SK-N-SH treated with all-trans-retinoic acid at 6 μM for 48 hours (cell line): ENCODE results near the gene CNGB1.
"Not testable (repeated sequence)": the region's sequence is repeated elsewhere in the genome, so short reads cannot be mapped to it uniquely, and the experiment has no call there.

Experiments used
- ATAC-seq: fragments of 200-7000 bp; cut with Tn5 transposase; 3 replicates; pipeline ENCODE4 v1.9.1; 2020; ENCODE audit warnings: mild to moderate bottlenecking, moderate library complexity
- ARNTL ChIP-seq: fragments of 450-650 bp; formaldehyde crosslinking; IDR thresholded peaks from 2 replicates; pipeline ENCODE4 v1.5.0; 2020; ENCODE audit warnings: low read depth, mild to moderate bottlenecking, moderate library complexity, borderline replicate concordance
- CSDC2 ChIP-seq: fragments of 250-450 bp; sonication (Bioruptor Pico); IDR thresholded peaks from 2 replicates; pipeline ENCODE4 v1.5.0; 2020; ENCODE audit warnings: mild to moderate bottlenecking, moderate library complexity
- CSRNP3 ChIP-seq: fragments of 250-450 bp; sonication (Bioruptor Pico); IDR thresholded peaks from 2 replicates; pipeline ENCODE4 v1.5.1; 2021; ENCODE audit warnings: mild to moderate bottlenecking, moderate library complexity
- ESRRG ChIP-seq: fragments of 250-450 bp; sonication (Bioruptor Pico); IDR thresholded peaks from 2 replicates; pipeline ENCODE4 v1.6.1; 2021; ENCODE audit warnings: mild to moderate bottlenecking
- ISL1 ChIP-seq: fragments of 250-450 bp; sonication (Bioruptor Pico); IDR thresholded peaks from 2 replicates; pipeline ENCODE4 v2.1.2; 2022; ENCODE audit warnings: mild to moderate bottlenecking, moderate library complexity
- OSR1 ChIP-seq: fragments of 250-450 bp; sonication (Bioruptor Pico); IDR thresholded peaks from 2 replicates; pipeline ENCODE4 v1.8.0; 2022; ENCODE audit warnings: moderate library complexity, mild to moderate bottlenecking, inconsistent platforms
- PPARA ChIP-seq: fragments of 250-450 bp; sonication (Bioruptor Pico); IDR thresholded peaks from 2 replicates; pipeline ENCODE4 v1.5.0; 2020; ENCODE audit warnings: mild to moderate bottlenecking, borderline replicate concordance
- RARB ChIP-seq: fragments of 250-450 bp; sonication (Bioruptor Pico); IDR thresholded peaks from 2 replicates; pipeline ENCODE4 v1.8.0; 2021; ENCODE audit warnings: mild to moderate bottlenecking, moderate library complexity
- SNAI2 ChIP-seq: fragments of 250-450 bp; sonication (Bioruptor Pico); IDR thresholded peaks from 2 replicates; pipeline ENCODE4 v1.5.0; 2020; ENCODE audit warnings: mild to moderate bottlenecking, moderate library complexity
- TCF4 ChIP-seq: fragments of 250-450 bp; sonication (Bioruptor Pico); IDR thresholded peaks from 2 replicates; pipeline ENCODE4 v1.8.0; 2021; ENCODE audit warnings: mild to moderate bottlenecking, moderate library complexity, borderline replicate concordance
- TOX ChIP-seq: fragments of 250-450 bp; sonication (Bioruptor Pico); IDR thresholded peaks from 2 replicates; pipeline ENCODE4 v1.8.0; 2021; ENCODE audit warnings: mild to moderate bottlenecking, moderate library complexity, borderline replicate concordance
- TSHZ2 ChIP-seq: fragments of 250-450 bp; sonication (Bioruptor Pico); IDR thresholded peaks from 2 replicates; pipeline ENCODE4 v1.5.0; 2020; ENCODE audit warnings: mild to moderate bottlenecking, moderate library complexity
- ZFP30 ChIP-seq: fragments of 450-650 bp; formaldehyde crosslinking; IDR thresholded peaks from 2 replicates; pipeline ENCODE4 v1.5.0; 2022; ENCODE audit warnings: mild to moderate bottlenecking, moderate library complexity
- ZNF70 ChIP-seq: fragments of 450-650 bp; formaldehyde crosslinking; IDR thresholded peaks from 2 replicates; pipeline ENCODE4 v1.5.0; 2020; ENCODE audit warnings: mild to moderate bottlenecking, moderate library complexity
- TF ChIP-seq, protein P1 (sequence below): fragments of 250-450 bp; sonication (Bioruptor Pico); IDR thresholded peaks from 2 replicates; pipeline ENCODE4 v1.5.1; 2020; ENCODE audit warnings: low read depth, mild to moderate bottlenecking, moderate library complexity
- TF ChIP-seq, protein P2 (sequence below): fragments of 250-450 bp; sonication (Bioruptor Pico); IDR thresholded peaks from 2 replicates; pipeline ENCODE4 v1.8.0; 2021; ENCODE audit warnings: low read depth, mild to moderate bottlenecking, moderate library complexity, borderline replicate concordance

CNGB1 gene

DNA sequence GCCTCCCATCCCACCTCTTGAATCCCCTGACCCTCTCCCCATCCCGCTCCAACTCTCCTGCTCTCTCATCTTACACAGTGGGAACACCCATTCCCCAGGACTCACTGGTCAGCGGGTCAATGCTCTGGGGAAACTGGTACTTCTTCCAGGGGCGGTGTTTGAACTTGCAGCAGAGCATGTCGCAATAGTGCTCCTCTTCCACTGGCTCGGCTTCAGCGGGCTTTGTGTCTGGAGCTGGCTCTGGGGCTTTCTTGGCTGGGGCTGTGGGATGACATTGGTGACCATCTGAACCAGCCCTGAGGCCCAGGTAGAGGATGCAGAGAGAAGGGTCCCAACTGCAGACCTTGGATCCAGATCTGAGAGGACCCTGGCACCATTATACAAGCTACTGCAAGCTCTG, 51.9 kb downstream of the CNGB1 start:
- no peak for ATAC-seq
- TF ChIP-seq PPARA (CRISPR knock-in tag) = no peak
- no peak for TF ChIP-seq TCF4 (CRISPR knock-in tag)
- no peak for TF ChIP-seq SNAI2 (CRISPR knock-in tag)
- TF ChIP-seq, protein P1, sequence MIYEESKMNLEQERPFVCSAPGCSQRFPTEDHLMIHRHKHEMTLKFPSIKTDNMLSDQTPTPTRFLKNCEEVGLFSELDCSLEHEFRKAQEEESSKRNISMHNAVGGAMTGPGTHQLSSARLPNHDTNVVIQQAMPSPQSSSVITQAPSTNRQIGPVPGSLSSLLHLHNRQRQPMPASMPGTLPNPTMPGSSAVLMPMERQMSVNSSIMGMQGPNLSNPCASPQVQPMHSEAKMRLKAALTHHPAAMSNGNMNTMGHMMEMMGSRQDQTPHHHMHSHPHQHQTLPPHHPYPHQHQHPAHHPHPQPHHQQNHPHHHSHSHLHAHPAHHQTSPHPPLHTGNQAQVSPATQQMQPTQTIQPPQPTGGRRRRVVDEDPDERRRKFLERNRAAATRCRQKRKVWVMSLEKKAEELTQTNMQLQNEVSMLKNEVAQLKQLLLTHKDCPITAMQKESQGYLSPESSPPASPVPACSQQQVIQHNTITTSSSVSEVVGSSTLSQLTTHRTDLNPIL (CRISPR knock-in tag) = no peak
- no peak for TF ChIP-seq ESRRG (CRISPR knock-in tag)
- TF ChIP-seq CSRNP3 (CRISPR knock-in tag) = no peak
- TF ChIP-seq RARB (CRISPR knock-in tag) = no peak
- TF ChIP-seq ISL1 (CRISPR knock-in tag) = no peak
- TF ChIP-seq, protein P2, sequence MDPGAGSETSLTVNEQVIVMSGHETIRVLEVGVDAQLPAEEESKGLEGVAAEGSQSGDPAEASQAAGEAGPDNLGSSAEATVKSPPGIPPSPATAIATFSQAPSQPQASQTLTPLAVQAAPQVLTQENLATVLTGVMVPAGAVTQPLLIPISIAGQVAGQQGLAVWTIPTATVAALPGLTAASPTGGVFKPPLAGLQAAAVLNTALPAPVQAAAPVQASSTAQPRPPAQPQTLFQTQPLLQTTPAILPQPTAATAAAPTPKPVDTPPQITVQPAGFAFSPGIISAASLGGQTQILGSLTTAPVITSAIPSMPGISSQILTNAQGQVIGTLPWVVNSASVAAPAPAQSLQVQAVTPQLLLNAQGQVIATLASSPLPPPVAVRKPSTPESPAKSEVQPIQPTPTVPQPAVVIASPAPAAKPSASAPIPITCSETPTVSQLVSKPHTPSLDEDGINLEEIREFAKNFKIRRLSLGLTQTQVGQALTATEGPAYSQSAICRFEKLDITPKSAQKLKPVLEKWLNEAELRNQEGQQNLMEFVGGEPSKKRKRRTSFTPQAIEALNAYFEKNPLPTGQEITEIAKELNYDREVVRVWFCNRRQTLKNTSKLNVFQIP (CRISPR knock-in tag) = no peak
- TF ChIP-seq TSHZ2 (CRISPR knock-in tag) = no peak
- no peak for TF ChIP-seq ARNTL
- TF ChIP-seq OSR1 (CRISPR knock-in tag) = no peak
- no peak for TF ChIP-seq TOX (CRISPR knock-in tag)

DNA sequence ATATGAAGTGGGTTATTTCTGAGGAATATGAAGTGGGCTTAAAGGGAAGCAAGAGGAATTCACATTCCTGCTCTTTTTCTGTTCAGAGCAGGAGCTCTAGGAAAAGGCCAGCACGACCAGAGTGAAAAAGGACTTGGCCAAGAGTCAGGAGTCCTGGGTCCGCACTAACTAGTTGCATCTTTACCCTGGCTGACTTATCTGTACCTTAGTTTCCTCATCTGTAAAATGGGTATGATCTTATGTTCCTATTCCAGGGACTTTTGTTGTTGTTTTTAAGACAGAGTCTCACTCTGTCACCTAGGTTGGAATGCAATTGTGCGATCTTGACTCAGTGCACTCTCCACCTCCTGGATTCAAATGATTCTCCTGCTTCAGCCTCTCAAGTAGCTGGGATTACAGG, 52.5 kb downstream of the CNGB1 start:
- TF ChIP-seq ZFP30 (CRISPR knock-in tag) (no peak), OSR1 (CRISPR knock-in tag) (no peak), PPARA (CRISPR knock-in tag) (no peak), RARB (CRISPR knock-in tag) (no peak), CSDC2 (CRISPR knock-in tag) (no peak), ZNF70 (CRISPR knock-in tag) (no peak), SNAI2 (CRISPR knock-in tag) (no peak)
- TF ChIP-seq, protein P2 (CRISPR knock-in tag) = no peak
- TF ChIP-seq, protein P1 (CRISPR knock-in tag) = no peak
- ATAC-seq = no peak

GRCh38 chr16:57917929-57918328, 53.0 kb downstream of the CNGB1 start:
- not testable (repeated sequence) for ATAC-seq

- not testable (repeated sequence) for ATAC-seq
Observed at GRCh38 chr16:57917489-57917888, 53.4 kb downstream of the CNGB1 start.
